Large intestine (tissue), 3 donors: ENCODE measurements around the gene KLKB1. TPM values are rescaled to one million over a fixed set of nuclear protein-coding genes. Genes with fewer than 3 reads are reported as not detected.

Source experiments
- DNase-seq, 2 donors: peaks; one replicate each; pipeline versions ENCODE4 v3.0.0 to v3.0.0-alpha.2; 2013
- H3K27ac ChIP-seq: one replicate; pipeline ENCODE4 v1.5.1; 2013; ENCODE audit warnings: low read length
- H3K27me3 ChIP-seq: 2 replicates; pipeline ENCODE4 v1.6.1; 2013; ENCODE audit warnings: low read length; ENCODE audit not compliant: control insufficient read depth, insufficient read depth
- H3K36me3 ChIP-seq: 2 replicates; pipeline ENCODE4 v1.6.1; 2013; ENCODE audit warnings: low read length; ENCODE audit not compliant: control insufficient read depth, insufficient read depth
- H3K4me1 ChIP-seq: one replicate; pipeline ENCODE4 v1.6.1; 2013; ENCODE audit warnings: low read length; ENCODE audit not compliant: control insufficient read depth, insufficient read depth
- H3K4me3 ChIP-seq: one replicate; pipeline ENCODE4 v1.5.1; 2013; ENCODE audit warnings: low read length
- H3K9me3 ChIP-seq: one replicate; pipeline ENCODE4 v1.6.1; 2013; ENCODE audit warnings: mild to moderate bottlenecking, low read depth, low read length, moderate library complexity; ENCODE audit not compliant: control insufficient read depth
- WGBS: methylation state at CpG from one replicate; pipeline ENCODE4 v1.1.5; 2013; ENCODE audit warnings: low lambda C conversion rate; ENCODE audit not compliant: insufficient coverage; 5-methylcytosine and 5-hydroxymethylcytosine counted together
- polyA plus RNA-seq: library from polyadenylated mRNA; unstranded; fragments of 120-200 nt; gene quantifications from one replicate; pipeline ENCODE4 v1.2.1, GENCODE V29; 2013

The KLKB1 gene
- polyA plus RNA-seq, 1 donor, result 2.8 TPM

DNA sequence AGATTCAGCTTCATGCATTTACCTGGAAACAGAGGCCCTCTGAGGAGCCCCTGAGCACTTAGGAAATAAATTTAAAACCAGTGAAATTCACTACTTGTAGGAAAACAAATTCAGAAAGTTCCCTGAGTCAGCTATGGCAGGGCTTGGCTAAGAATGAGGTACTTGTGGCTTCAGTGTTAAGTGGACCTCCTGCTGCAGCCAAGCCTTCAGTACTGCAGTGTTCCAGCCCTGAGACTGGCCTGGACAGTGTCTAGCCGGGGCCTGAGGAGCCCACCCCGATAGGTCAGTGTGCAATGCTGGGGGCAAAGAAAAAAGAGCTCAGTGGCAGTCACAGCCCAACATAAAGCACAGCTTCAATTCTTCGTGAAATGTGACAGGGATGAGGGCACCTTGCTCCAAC, 80.6 kb downstream of the KLKB1 start:
- Histone ChIP-seq H3K4me3 (no peak overlapping the region), H3K36me3 (no peaks in the 10 kb centered on the region), H3K9me3 (no peaks in the 10 kb centered on the region), H3K27ac (no peak overlapping the region), H3K4me1 (no peaks in the 10 kb centered on the region), H3K27me3 (peaks cover 2% of the 10 kb centered on the region)
- no peak for DNase-seq
- WGBS, result no CpG with 5 or more reads among the region's 3 CpGs

Other genes starting within 250 kb of the KLKB1 start
- gene TLR3, start 158.4 kb upstream of the KLKB1 start, polyA plus RNA-seq, result 2.9 TPM
- 11.8 TPM for gene FAM149A, start 122.8 kb upstream of the KLKB1 start, polyA plus RNA-seq
- 48.4 TPM for gene CYP4V2, start 35.9 kb upstream of the KLKB1 start, polyA plus RNA-seq
- gene F11, start 38.7 kb downstream of the KLKB1 start, polyA plus RNA-seq, result 1.1 TPM